ENCODE data around the gene PARVB. TPM values are rescaled to one million over a fixed set of nuclear protein-coding genes. Genes with fewer than 3 reads are reported as not detected.

Gene PARVB
- total RNA-seq, 1 donor from 2014 or later, result 91.7 TPM

- DNase-seq (ENCODE audit: low spot score), result no peak
- no peak overlapping the region for H3K27ac Mint-ChIP-seq
- no peak overlapping the region for H3K4me3 Mint-ChIP-seq
- intact Hi-C loops (cut with micrococcal nuclease), result no loop called here
- no peaks in the 10 kb centered on the region for H3K4me1 Mint-ChIP-seq (ENCODE audit: low read depth)
- peaks cover 6% of the 10 kb centered on the region for H3K36me3 Mint-ChIP-seq (ENCODE audit: low read depth)
- no peaks in the 10 kb centered on the region for H3K27me3 Mint-ChIP-seq (ENCODE audit: insufficient read depth)
- no peaks in the 10 kb centered on the region for H3K9me3 Mint-ChIP-seq
Measured at GRCh38 chr22:44163536-44163935, 139.4 kb downstream of the PARVB start.

DNA sequence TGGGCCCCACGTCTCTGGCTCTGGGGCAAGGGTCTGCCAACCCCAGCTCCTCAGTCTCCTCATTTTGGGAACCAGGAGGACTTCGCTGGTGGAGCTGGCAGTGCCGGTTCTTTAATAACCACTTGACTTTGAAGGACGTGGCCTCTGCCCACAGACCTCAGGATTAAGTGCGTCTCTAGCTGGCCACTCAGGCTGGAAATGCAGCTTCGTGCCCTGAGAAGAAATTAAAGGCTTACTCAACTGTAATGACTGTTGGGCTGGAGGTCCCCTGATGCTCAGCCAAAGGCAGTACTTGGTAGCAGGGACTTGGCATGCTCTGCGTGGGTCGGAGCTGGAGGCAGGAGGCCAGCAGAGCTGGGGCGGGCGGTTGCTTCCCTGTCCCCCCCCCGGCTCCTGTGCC lies 139.9 kb downstream of the PARVB start:
- Mint-ChIP-seq H3K4me3 (no peak overlapping the region), H3K36me3 (ENCODE audit: low read depth) (peaks cover under 1% of the 10 kb centered on the region), H3K4me1 (ENCODE audit: low read depth) (no peaks in the 10 kb centered on the region), H3K27me3 (ENCODE audit: insufficient read depth) (no peaks in the 10 kb centered on the region), H3K9me3 (no peaks in the 10 kb centered on the region), H3K27ac (no peak overlapping the region)
- intact Hi-C loops (cut with micrococcal nuclease), result no loop called here
- DNase-seq (ENCODE audit: low spot score), result no peak

DNA sequence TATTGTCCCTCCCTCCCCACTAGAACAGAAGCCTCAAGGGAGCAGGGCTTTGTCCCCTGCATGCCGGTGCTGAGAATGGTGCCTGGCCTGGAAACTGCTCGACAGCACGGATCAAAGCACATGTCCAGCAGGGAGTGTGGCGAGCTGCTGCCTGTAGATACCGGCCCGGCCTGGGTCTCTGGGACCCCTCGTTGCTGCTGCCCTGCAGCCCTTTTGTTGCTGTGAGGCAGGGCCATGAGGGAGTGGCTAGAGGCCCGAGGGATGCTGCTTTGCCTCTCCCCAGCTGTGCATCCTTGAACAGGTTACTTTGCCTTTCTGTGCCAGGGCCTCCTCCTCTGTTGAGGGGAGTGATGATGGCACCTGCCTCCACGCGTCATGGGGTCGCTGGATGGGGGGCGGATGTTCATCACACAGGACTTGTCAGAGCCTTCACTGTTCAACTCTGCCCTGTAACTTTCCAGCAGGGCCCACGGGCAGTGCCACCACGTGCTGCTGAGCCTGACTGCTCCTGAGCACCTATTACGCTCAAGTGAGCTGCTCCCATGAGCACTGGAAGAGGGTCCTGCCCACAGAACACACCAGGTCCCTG lies 141.3 kb downstream of the PARVB start:
- Mint-ChIP-seq H3K4me1 (ENCODE audit: low read depth) (no peaks in the 10 kb centered on the region), H3K27ac (no peak overlapping the region), H3K36me3 (ENCODE audit: low read depth) (no peaks in the 10 kb centered on the region), H3K27me3 (ENCODE audit: insufficient read depth) (no peaks in the 10 kb centered on the region), H3K4me3 (no peak overlapping the region), H3K9me3 (no peaks in the 10 kb centered on the region)
- no peak for DNase-seq (ENCODE audit: low spot score)
- intact Hi-C loops (cut with micrococcal nuclease), result no loop called here

GRCh38 chr22:44166498-44167276 lies 142.6 kb downstream of the PARVB start:
- no peaks in the 10 kb centered on the region for H3K4me1 Mint-ChIP-seq (ENCODE audit: low read depth)
- H3K27ac Mint-ChIP-seq, result no peak overlapping the region
- no peaks in the 10 kb centered on the region for H3K27me3 Mint-ChIP-seq (ENCODE audit: insufficient read depth)
- H3K4me3 Mint-ChIP-seq, result no peak overlapping the region
- intact Hi-C loops (cut with micrococcal nuclease), result no loop called here
- H3K36me3 Mint-ChIP-seq (ENCODE audit: low read depth), result no peaks in the 10 kb centered on the region
- no peaks in the 10 kb centered on the region for H3K9me3 Mint-ChIP-seq
- no peak for DNase-seq (ENCODE audit: low spot score)

DNA sequence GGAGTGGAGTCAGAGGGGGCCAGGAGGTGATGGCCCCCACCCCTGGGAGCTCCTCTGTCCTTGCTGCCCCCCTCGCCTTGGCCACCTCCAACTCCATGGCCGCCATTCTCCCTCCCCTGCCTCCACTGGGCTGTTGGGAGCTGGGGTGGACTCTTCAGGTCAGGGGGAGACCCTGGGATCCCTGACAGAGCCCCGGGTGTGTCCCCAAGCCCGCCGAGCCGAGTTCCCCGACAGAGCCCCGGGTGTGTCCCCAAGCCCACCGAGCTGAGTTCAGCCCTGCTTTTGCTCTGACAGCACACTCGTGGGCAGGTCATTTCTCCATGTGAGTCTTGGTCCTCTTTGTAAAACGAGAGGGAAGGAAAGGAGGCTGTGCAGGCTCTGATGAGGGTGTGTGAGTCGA lies 143.4 kb downstream of the PARVB start:
- no peaks in the 10 kb centered on the region for H3K36me3 Mint-ChIP-seq (ENCODE audit: low read depth)
- H3K4me3 Mint-ChIP-seq, result no peak overlapping the region
- no peaks in the 10 kb centered on the region for H3K4me1 Mint-ChIP-seq (ENCODE audit: low read depth)
- H3K9me3 Mint-ChIP-seq, result no peaks in the 10 kb centered on the region
- H3K27ac Mint-ChIP-seq, result no peak overlapping the region
- intact Hi-C loops (cut with micrococcal nuclease), result no loop called here
- H3K27me3 Mint-ChIP-seq (ENCODE audit: insufficient read depth), result no peaks in the 10 kb centered on the region
- no peak for DNase-seq (ENCODE audit: low spot score)

- no peaks in the 10 kb centered on the region for H3K27me3 Mint-ChIP-seq (ENCODE audit: insufficient read depth)
- no peak overlapping the region for H3K4me3 Mint-ChIP-seq
- intact Hi-C loops (cut with micrococcal nuclease), result no loop called here
- no peak overlapping the region for H3K27ac Mint-ChIP-seq
- no peaks in the 10 kb centered on the region for H3K9me3 Mint-ChIP-seq
- no peaks in the 10 kb centered on the region for H3K36me3 Mint-ChIP-seq (ENCODE audit: low read depth)
- DNase-seq (ENCODE audit: low spot score), result no peak
- H3K4me1 Mint-ChIP-seq (ENCODE audit: low read depth), result no peaks in the 10 kb centered on the region
Measured at GRCh38 chr22:44168206-44168605, 144.1 kb downstream of the PARVB start.

DNA sequence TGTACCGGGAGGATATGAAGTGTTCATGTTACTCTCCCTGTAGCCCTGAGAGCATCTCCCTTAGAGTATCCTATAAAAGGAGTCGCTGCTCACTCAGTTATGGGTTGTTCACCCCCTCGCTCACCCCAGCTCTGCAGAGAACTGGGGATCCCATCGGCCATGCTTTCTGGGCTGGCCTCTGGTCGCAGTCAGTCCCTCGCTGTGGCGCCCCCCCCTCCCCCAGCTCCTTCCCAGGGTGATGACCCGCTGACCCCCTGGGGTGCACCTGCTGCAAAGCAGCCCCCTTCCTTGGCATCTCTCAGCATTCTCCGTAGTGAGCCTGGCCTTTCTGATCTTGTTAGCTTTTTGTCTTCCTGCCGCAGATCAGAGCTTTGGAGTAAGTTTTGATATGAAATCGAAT lies 146.4 kb downstream of the PARVB start:
- Mint-ChIP-seq H3K36me3 (ENCODE audit: low read depth) (no peaks in the 10 kb centered on the region), H3K9me3 (no peaks in the 10 kb centered on the region), H3K4me1 (ENCODE audit: low read depth) (no peaks in the 10 kb centered on the region), H3K27ac (no peak overlapping the region), H3K4me3 (no peak overlapping the region), H3K27me3 (ENCODE audit: insufficient read depth) (no peaks in the 10 kb centered on the region)
- intact Hi-C loops (cut with micrococcal nuclease), result no loop called here
- no peak for DNase-seq (ENCODE audit: low spot score)

GRCh38 chr22:44171561-44171960 lies 147.5 kb downstream of the PARVB start:
- H3K27ac Mint-ChIP-seq, result no peak overlapping the region
- no peaks in the 10 kb centered on the region for H3K9me3 Mint-ChIP-seq
- no peaks in the 10 kb centered on the region for H3K4me1 Mint-ChIP-seq (ENCODE audit: low read depth)
- peaks cover under 1% of the 10 kb centered on the region for H3K27me3 Mint-ChIP-seq (ENCODE audit: insufficient read depth)
- no peaks in the 10 kb centered on the region for H3K36me3 Mint-ChIP-seq (ENCODE audit: low read depth)
- intact Hi-C loops (cut with micrococcal nuclease), result no loop called here
- no peak overlapping the region for H3K4me3 Mint-ChIP-seq
- no peak for DNase-seq (ENCODE audit: low spot score)

DNA sequence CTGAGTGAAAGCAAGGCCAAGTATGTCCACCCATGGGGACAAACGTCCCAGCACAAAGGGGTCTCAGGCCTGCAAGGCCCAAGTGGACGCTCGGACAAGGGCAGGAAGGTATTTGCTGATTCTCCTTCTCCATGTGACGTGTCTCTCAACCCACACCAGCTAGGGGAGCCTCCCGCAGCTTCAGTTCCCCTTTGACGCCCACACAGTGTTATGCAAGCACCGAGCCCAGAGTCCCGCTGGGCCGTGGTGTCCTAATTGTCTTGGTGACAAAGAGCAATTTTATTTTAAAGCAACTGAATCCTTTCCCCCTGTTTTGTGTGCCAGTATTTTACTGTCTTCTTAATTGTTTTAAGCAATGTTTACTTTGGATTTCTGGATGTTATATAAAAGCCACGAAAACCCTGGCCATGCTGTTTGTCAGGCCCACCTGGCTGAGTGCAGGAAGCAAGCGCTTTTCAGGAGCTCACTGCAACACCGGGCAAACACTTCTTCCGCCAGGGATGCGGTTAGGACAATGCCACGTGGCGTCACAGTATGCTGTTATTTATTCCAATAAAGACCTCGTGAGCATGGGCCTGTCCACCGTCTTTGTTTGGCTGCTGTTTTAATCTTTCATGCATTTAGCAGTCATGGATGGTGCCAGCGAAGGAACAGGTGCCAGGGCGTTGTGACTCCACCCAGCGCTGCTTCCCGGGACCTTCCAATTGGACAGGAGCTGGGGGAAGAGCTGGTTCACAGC lies 148.4 kb downstream of the PARVB start:
- no peaks in the 10 kb centered on the region for H3K36me3 Mint-ChIP-seq (ENCODE audit: low read depth)
- no peak overlapping the region for H3K4me3 Mint-ChIP-seq
- no peak overlapping the region for H3K27ac Mint-ChIP-seq
- intact Hi-C loops (cut with micrococcal nuclease), result no loop called here
- H3K4me1 Mint-ChIP-seq (ENCODE audit: low read depth), result no peaks in the 10 kb centered on the region
- no peak for DNase-seq (ENCODE audit: low spot score)
- peaks cover 5% of the 10 kb centered on the region for H3K27me3 Mint-ChIP-seq (ENCODE audit: insufficient read depth)
- H3K9me3 Mint-ChIP-seq, result no peaks in the 10 kb centered on the region

GRCh38 chr22:44173154-44173553 lies 149.1 kb downstream of the PARVB start:
- H3K9me3 Mint-ChIP-seq, result no peaks in the 10 kb centered on the region
- intact Hi-C loops (cut with micrococcal nuclease), result no loop called here
- DNase-seq (ENCODE audit: low spot score), result no peak
- H3K36me3 Mint-ChIP-seq (ENCODE audit: low read depth), result no peaks in the 10 kb centered on the region
- H3K4me3 Mint-ChIP-seq, result no peak overlapping the region
- no peaks in the 10 kb centered on the region for H3K4me1 Mint-ChIP-seq (ENCODE audit: low read depth)
- peaks cover 6% of the 10 kb centered on the region for H3K27me3 Mint-ChIP-seq (ENCODE audit: insufficient read depth)
- H3K27ac Mint-ChIP-seq, result no peak overlapping the region

DNA sequence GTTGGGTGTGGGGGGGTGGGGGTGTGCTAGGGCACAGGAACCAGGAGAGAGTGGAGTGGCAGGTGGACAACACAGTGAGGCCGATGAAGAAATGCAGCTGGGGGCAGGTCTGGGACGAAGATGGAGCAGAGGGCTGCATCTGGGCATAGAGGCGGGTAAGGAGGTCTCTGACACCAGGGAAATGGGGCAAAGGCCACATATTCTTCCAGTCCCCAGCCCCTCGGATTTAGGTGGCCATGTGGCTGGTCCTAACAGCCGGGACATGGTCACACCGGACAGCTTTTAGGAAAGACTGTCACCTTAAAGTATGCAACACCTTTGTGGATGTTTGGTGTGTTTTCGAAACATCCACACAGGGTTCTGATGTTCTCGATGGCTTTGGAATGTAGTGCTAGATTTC lies 151.6 kb downstream of the PARVB start:
- no peak overlapping the region for H3K4me3 Mint-ChIP-seq
- no peaks in the 10 kb centered on the region for H3K36me3 Mint-ChIP-seq (ENCODE audit: low read depth)
- no peak for DNase-seq (ENCODE audit: low spot score)
- H3K4me1 Mint-ChIP-seq (ENCODE audit: low read depth), result peaks cover 7% of the 10 kb centered on the region
- no peaks in the 10 kb centered on the region for H3K9me3 Mint-ChIP-seq
- H3K27ac Mint-ChIP-seq, result no peak overlapping the region
- intact Hi-C loops (cut with micrococcal nuclease), result no loop called here
- H3K27me3 Mint-ChIP-seq (ENCODE audit: insufficient read depth), result peaks cover 9% of the 10 kb centered on the region

DNA sequence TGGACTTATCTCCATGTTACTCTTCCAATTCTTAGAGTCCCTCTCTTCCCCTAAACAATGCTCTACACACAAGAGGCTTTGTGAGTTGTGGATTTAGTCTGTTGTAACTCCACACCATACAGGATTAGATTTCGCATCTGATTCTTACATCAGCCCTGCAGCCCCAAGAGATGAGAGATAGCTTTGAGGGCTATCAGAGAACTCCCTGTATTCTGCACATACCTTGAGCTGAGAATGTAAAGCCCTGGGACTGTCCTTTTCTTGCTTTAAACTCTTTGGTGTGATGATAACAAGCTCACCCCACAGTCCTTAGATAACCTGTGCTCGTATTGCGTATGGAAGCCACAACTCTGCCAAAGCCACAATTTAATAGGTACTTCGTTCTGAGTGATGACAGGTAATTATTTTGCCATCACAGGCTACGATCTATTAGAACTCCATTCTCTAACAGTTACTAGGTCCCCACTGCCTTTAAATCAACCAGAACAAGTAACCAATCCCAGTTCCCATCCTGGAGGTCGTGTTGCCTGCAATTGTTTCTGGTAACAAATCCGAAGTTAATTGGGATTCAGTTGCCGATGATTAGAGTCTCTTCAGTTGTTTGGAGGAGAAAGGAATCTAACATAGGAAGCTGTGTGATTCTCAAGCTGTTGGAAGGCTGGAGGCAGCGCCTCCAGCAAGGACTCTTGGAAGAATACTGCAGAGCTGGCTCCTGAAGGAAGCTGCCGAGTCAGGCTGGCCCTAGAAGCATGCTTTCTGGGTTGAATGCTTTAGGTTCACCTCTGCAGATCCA lies 155.3 kb downstream of the PARVB start:
- DNase-seq (ENCODE audit: low spot score), result no peak
- H3K27me3 Mint-ChIP-seq (ENCODE audit: insufficient read depth), result peaks cover 9% of the 10 kb centered on the region

More for the DNA sequence above, 155.3 kb downstream of the PARVB start:
- no peak overlapping the region for H3K27ac Mint-ChIP-seq
- H3K4me3 Mint-ChIP-seq, result no peak overlapping the region
- intact Hi-C loops (cut with micrococcal nuclease), result no loop called here
- peaks cover 19% of the 10 kb centered on the region for H3K4me1 Mint-ChIP-seq (ENCODE audit: low read depth)
- peaks cover 4% of the 10 kb centered on the region for H3K36me3 Mint-ChIP-seq (ENCODE audit: low read depth)
- no peaks in the 10 kb centered on the region for H3K9me3 Mint-ChIP-seq

All from activated T-helper 1 cell treated with anti-CD3 and anti-CD28 coated beads, Interleukin-12 subunit alpha, Interleukin-12 subunit beta, Interleukin-2, Interleukin-4 antibody, amounts not matched to agents 30 ng/mL and 10 ng/mL and 1 ng/mL, durations not matched to agents 14 hours and 24 hours and 36 hours (primary cell).